GM12878 (cell line): Measurements from ENCODE around the gene EXOSC10. TPM values are rescaled to one million over a fixed set of nuclear protein-coding genes. Genes with fewer than 3 reads are reported as not detected.

Experiments
- ATF2 ChIP-seq: IDR thresholded peaks from 2 replicates; pipeline ENCODE4 v1.6.1; 2012; ENCODE audit warnings: low read length, inconsistent platforms
- DPF2 ChIP-seq: fragments of 450-650 bp; IDR thresholded peaks from 2 replicates; pipeline ENCODE4 v1.6.1; 2017; ENCODE audit warnings: mild to moderate bottlenecking
- E4F1 ChIP-seq: fragments of 450-650 bp; IDR thresholded peaks from 2 replicates; pipeline ENCODE4 v1.6.1; 2018; ENCODE audit warnings: borderline replicate concordance, mild to moderate bottlenecking; ENCODE audit not compliant: partially characterized antibody
- IKZF2 ChIP-seq, 2 experiments: fragments of 450-650 bp; IDR thresholded peaks; 2 replicates each; pipeline ENCODE4 v1.6.1; 2017; ENCODE audit warnings: mild to moderate bottlenecking in 2 of 2, moderate library complexity in 2 of 2
- MEF2A ChIP-seq: IDR thresholded peaks from 2 replicates; pipeline ENCODE4 v1.6.1; 2011; ENCODE audit warnings: low read depth, mild to moderate bottlenecking, low read length, moderate library complexity; ENCODE audit not compliant: insufficient read depth
- NFIC ChIP-seq: IDR thresholded peaks from 2 replicates; pipeline ENCODE4 v1.6.1; 2012; ENCODE audit warnings: low read depth, mild to moderate bottlenecking, inconsistent platforms, low read length, moderate library complexity
- NFXL1 ChIP-seq: fragments of 450-650 bp; IDR thresholded peaks from 2 replicates; pipeline ENCODE4 v1.6.1; 2017; ENCODE audit warnings: antibody characterized with exemption, mild to moderate bottlenecking, borderline replicate concordance
- NR2C1 ChIP-seq: fragments of 450-650 bp; IDR thresholded peaks from 2 replicates; pipeline ENCODE4 v1.6.1; 2017; ENCODE audit warnings: antibody characterized with exemption, mild to moderate bottlenecking, moderate library complexity
- PAX8 ChIP-seq: fragments of 450-650 bp; IDR thresholded peaks from 2 replicates; pipeline ENCODE4 v1.6.1; 2017; ENCODE audit warnings: mild to moderate bottlenecking, moderate library complexity
- POLR2AphosphoS2 ChIP-seq: IDR thresholded peaks from 2 replicates; pipeline ENCODE4 v1.6.1; 2011; ENCODE audit warnings: low read depth, mild to moderate bottlenecking, low read length, improper control_type of control experiment, moderate library complexity
- RAD21 ChIP-seq: IDR thresholded peaks from 2 replicates; pipeline ENCODE4 v1.6.1; 2011; ENCODE audit warnings: mild to moderate bottlenecking, low read depth, low read length, moderate library complexity; ENCODE audit not compliant: insufficient read depth
- RUNX3 ChIP-seq: IDR thresholded peaks from 2 replicates; pipeline ENCODE4 v1.6.1; 2012; ENCODE audit warnings: low read length, inconsistent platforms
- STAT1 ChIP-seq: fragments of 450-650 bp; conservative IDR thresholded peaks from 2 replicates; pipeline ENCODE4 v1.6.1; 2014; ENCODE audit warnings: antibody characterized with exemption, mild to moderate bottlenecking
- SUZ12 ChIP-seq: fragments of 200-600 bp; sonication (generic); IDR thresholded peaks from one replicate; pipeline ENCODE4 v1.6.1; 2018; ENCODE audit warnings: antibody characterized with exemption, mild to moderate bottlenecking; ENCODE audit not compliant: unreplicated experiment
- polyA plus RNA-seq, 11 experiments: library from polyadenylated mRNA; depleted of rRNA in 4 of 11; unstranded in 6 of 11; stranded (reverse) in 5 of 11; fragments of >200 nt; fragmentation: Nextera tagmentation in 4 of 11; fragmentation: Illumina TruSeq in 1 of 11; extraction: Ambion mirVana in 4 of 11; extraction: Trizol in 1 of 11; gene quantifications; 1 replicate in 1 of 11; 2 replicates in 10 of 11; pipeline versions ENCODE4 v1.2.1 to v1.2.3, GENCODE V29; 2011 to 2016; ENCODE audit warnings: inconsistent platforms in 2 of 11, missing spikeins in 2 of 11, low read depth in 1 of 11
- total RNA-seq, 4 experiments: library from RNA; depleted of rRNA in 3 of 4; stranded (reverse); fragments of >200 nt in 3 of 4; fragmentation: Illumina TruSeq in 1 of 4; extraction: Trizol in 1 of 4; gene quantifications; 2 replicates each; pipeline versions ENCODE4 v1.2.1 to v1.2.3, GENCODE V29; 2013 to 2021
- TF ChIP-seq, protein P1 (sequence below): fragments of 450-650 bp; IDR thresholded peaks from 2 replicates; pipeline ENCODE4 v1.6.1; 2017; ENCODE audit warnings: borderline replicate concordance
- TF ChIP-seq, protein P2 (sequence below): IDR thresholded peaks from 2 replicates; pipeline ENCODE4 v1.6.1; 2011; ENCODE audit warnings: borderline replicate concordance, low read depth, mild to moderate bottlenecking, moderate library complexity, low read length; ENCODE audit not compliant: insufficient read depth, poor library complexity, severe bottlenecking
- TF ChIP-seq, protein P3 (sequence below): fragments of 450-650 bp; IDR thresholded peaks from 2 replicates; pipeline ENCODE4 v1.6.1; 2018; ENCODE audit warnings: mild to moderate bottlenecking, low read depth, moderate library complexity; ENCODE audit not compliant: partially characterized antibody
- TF ChIP-seq, protein P4 (sequence below): fragments of 450-650 bp; IDR thresholded peaks from 2 replicates; pipeline ENCODE4 v1.6.1; 2017; ENCODE audit warnings: mild to moderate bottlenecking, low read depth, inconsistent platforms; ENCODE audit not compliant: poor library complexity, severe bottlenecking

EXOSC10 gene
- total and polyA plus RNA-seq, 10 of the 15 experiments (the other 5 are each of a cell fraction or from before 2014, with no cell fraction given): 16.2 to 86.5 (median 66.4) TPM

DNA sequence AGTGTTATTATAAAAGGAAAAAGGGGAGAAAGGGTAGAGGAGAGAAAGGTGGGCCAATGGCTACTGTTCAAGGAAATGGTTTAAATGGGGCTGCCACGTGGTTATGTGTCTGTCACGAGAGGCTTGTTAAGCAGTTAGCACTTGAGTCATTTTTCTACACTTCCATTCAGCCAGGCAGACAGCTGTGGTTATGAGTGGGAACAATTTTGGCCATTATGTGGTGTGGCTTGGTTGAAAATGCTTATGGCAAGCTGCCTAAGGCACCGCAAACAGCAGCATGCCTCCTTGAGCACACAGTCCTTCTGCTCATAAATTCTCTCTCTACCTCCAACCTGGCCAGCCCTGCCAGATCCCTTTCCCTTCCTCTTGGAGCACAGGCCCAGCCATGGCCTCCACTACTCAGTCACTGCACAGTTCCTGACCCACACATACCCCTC is 36.7 kb downstream of the EXOSC10 start (continued):
- TF ChIP-seq, protein P1, sequence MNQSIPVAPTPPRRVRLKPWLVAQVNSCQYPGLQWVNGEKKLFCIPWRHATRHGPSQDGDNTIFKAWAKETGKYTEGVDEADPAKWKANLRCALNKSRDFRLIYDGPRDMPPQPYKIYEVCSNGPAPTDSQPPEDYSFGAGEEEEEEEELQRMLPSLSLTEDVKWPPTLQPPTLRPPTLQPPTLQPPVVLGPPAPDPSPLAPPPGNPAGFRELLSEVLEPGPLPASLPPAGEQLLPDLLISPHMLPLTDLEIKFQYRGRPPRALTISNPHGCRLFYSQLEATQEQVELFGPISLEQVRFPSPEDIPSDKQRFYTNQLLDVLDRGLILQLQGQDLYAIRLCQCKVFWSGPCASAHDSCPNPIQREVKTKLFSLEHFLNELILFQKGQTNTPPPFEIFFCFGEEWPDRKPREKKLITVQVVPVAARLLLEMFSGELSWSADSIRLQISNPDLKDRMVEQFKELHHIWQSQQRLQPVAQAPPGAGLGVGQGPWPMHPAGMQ: peak; percentile 60; the same call in 1 of the 2 replicates
- TF ChIP-seq ATF2 (no peak; the same call in 1 of the 2 replicates), IKZF2 (IDR thresholded peaks at IDR 0.05) (peak; percentile 95 to 96), POLR2AphosphoS2 (no peak), STAT1 (no peak), NR2C1 (no peak), NFIC (peak; percentile 79; the same call in 1 of the 2 replicates), SUZ12 (no peak), NFXL1 (no peak), PAX8 (no peak), MEF2A (peak; percentile 12; the same call in 1 of the 2 replicates), RUNX3 (peak; percentile 99), RAD21 (no peak), E4F1 (no peak), DPF2 (peak; percentile 95)
- TF ChIP-seq, protein P2, sequence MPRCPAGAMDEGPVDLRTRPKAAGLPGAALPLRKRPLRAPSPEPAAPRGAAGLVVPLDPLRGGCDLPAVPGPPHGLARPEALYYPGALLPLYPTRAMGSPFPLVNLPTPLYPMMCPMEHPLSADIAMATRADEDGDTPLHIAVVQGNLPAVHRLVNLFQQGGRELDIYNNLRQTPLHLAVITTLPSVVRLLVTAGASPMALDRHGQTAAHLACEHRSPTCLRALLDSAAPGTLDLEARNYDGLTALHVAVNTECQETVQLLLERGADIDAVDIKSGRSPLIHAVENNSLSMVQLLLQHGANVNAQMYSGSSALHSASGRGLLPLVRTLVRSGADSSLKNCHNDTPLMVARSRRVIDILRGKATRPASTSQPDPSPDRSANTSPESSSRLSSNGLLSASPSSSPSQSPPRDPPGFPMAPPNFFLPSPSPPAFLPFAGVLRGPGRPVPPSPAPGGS: peak; percentile 43
- TF ChIP-seq, protein P3, sequence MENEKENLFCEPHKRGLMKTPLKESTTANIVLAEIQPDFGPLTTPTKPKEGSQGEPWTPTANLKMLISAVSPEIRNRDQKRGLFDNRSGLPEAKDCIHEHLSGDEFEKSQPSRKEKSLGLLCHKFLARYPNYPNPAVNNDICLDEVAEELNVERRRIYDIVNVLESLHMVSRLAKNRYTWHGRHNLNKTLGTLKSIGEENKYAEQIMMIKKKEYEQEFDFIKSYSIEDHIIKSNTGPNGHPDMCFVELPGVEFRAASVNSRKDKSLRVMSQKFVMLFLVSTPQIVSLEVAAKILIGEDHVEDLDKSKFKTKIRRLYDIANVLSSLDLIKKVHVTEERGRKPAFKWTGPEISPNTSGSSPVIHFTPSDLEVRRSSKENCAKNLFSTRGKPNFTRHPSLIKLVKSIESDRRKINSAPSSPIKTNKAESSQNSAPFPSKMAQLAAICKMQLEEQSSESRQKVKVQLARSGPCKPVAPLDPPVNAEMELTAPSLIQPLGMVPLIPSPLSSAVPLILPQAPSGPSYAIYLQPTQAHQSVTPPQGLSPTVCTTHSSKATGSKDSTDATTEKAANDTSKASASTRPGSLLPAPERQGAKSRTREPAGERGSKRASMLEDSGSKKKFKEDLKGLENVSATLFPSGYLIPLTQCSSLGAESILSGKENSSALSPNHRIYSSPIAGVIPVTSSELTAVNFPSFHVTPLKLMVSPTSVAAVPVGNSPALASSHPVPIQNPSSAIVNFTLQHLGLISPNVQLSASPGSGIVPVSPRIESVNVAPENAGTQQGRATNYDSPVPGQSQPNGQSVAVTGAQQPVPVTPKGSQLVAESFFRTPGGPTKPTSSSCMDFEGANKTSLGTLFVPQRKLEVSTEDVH: no peak
- TF ChIP-seq, protein P4, sequence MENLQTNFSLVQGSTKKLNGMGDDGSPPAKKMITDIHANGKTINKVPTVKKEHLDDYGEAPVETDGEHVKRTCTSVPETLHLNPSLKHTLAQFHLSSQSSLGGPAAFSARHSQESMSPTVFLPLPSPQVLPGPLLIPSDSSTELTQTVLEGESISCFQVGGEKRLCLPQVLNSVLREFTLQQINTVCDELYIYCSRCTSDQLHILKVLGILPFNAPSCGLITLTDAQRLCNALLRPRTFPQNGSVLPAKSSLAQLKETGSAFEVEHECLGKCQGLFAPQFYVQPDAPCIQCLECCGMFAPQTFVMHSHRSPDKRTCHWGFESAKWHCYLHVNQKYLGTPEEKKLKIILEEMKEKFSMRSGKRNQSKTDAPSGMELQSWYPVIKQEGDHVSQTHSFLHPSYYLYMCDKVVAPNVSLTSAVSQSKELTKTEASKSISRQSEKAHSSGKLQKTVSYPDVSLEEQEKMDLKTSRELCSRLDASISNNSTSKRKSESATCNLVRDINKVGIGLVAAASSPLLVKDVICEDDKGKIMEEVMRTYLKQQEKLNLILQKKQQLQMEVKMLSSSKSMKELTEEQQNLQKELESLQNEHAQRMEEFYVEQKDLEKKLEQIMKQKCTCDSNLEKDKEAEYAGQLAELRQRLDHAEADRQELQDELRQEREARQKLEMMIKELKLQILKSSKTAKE: peak; percentile 99
